Panc1 (cell line): ENCODE measurements around the gene TMEM156. TPM values are rescaled to one million over a fixed set of nuclear protein-coding genes. Genes with fewer than 3 reads are reported as not detected.
A peak's percentile ranks its signal among the peaks of the same experiment; 100 is the strongest.

Experiments used
- ATAC-seq: fragments of 200-7000 bp; cut with Tn5 transposase; 2 replicates; pipeline ENCODE4 v1.9.1; 2020; ENCODE audit warnings: mild to moderate bottlenecking, moderate library complexity
- BruUV-seq: library from RNA; stranded (reverse); fragments of 400-500 nt; replicated peaks from 2 replicates; lab custom pipeline; 2021; lab: Mats Ljungman, UMichigan
- CTCF ChIA-PET: fragments of 300-600 bp; sonication (Branson Sonifier 250); formaldehyde crosslinking; loops from one replicate; lab custom pipeline; 2022; ENCODE audit warnings: antibody characterized with exemption; lab: Charles Lee
- POLR2A ChIA-PET: fragments of 300-600 bp; sonication (Branson Sonifier 250); formaldehyde crosslinking; loops from one replicate; lab custom pipeline; 2022; ENCODE audit warnings: antibody characterized with exemption; lab: Charles Lee
- DNase-seq: peaks from one replicate; pipeline ENCODE4 v3.0.0-alpha.2; 2010; ENCODE audit warnings: low read depth, low spot score
- H3K27ac ChIP-seq: 2 replicates; pipeline ENCODE4 v1.5.1; 2011; ENCODE audit warnings: mild to moderate bottlenecking, low read length, inconsistent platforms
- H3K27me3 ChIP-seq: fragments of 200-500 bp; sonication (Bioruptor generic); 2 replicates; pipeline ENCODE4 v1.6.0; 2014; ENCODE audit warnings: low read length, inconsistent platforms; ENCODE audit not compliant: control insufficient read depth, insufficient read depth
- H3K36me3 ChIP-seq: fragments of 200-500 bp; sonication (Bioruptor generic); 2 replicates; pipeline ENCODE4 v1.5.1; 2014; ENCODE audit warnings: inconsistent platforms, mild to moderate bottlenecking, low read length, moderate library complexity; ENCODE audit not compliant: control insufficient read depth, insufficient read depth
- H3K4me1 ChIP-seq: 2 replicates; pipeline ENCODE4 v1.5.1; 2011; ENCODE audit warnings: inconsistent platforms, mild to moderate bottlenecking, low read length, moderate library complexity; ENCODE audit not compliant: control insufficient read depth, insufficient read depth
- H3K4me3 ChIP-seq, 2 experiments: 2 replicates each; pipeline ENCODE4 v1.5.1; 2011 to 2012; ENCODE audit warnings: low read depth in 2 of 2, low read length in 2 of 2, mild to moderate bottlenecking in 2 of 2, inconsistent platforms in 1 of 2, moderate library complexity in 1 of 2
- H3K9me3 ChIP-seq: fragments of 200-500 bp; sonication (Bioruptor generic); 2 replicates; pipeline ENCODE4 v1.5.1; 2014; ENCODE audit warnings: low read depth, mild to moderate bottlenecking, inconsistent platforms, low read length, moderate library complexity; ENCODE audit not compliant: control insufficient read depth, insufficient read depth
- POLR2AphosphoS5 ChIP-seq: IDR thresholded peaks from 2 replicates; pipeline ENCODE4 v1.6.1; 2012; ENCODE audit warnings: mild to moderate bottlenecking, low read depth, low read length, moderate library complexity
- SIN3A ChIP-seq: IDR thresholded peaks from 2 replicates; pipeline ENCODE4 v1.6.1; 2012; ENCODE audit warnings: low read depth, mild to moderate bottlenecking, low read length, moderate library complexity, borderline replicate concordance; ENCODE audit not compliant: insufficient read depth
- TCF7L2 ChIP-seq: IDR thresholded peaks from 2 replicates; pipeline ENCODE4 v1.6.1; 2011; ENCODE audit warnings: mild to moderate bottlenecking, low read depth, low read length, inconsistent platforms
- in situ Hi-C: cut with HindIII; loops from 2 replicates; pipeline ENCODE4 v1.10.0; 2016; ENCODE audit warnings: low sequenced_read_pairs, low pct_unique_long_range_greater_than_20kb
- intact Hi-C: fragments of 100-400 bp; cut with micrococcal nuclease; formaldehyde crosslinking; loops from one replicate; pipeline ENCODE4 v1.10.0; 2022; ENCODE audit not compliant: unreplicated experiment
- total RNA-seq: library from RNA; stranded (reverse); gene quantifications from one replicate; pipeline ENCODE4 v1.2.1, GENCODE V29; 2021; ENCODE audit not compliant: unreplicated experiment
- TF ChIP-seq, protein P1 (sequence below): fragments of 450-650 bp; IDR thresholded peaks from 2 replicates; pipeline ENCODE4 v1.5.1; 2017; ENCODE audit warnings: mild to moderate bottlenecking
- TF ChIP-seq, protein P2 (sequence below), 2 experiments: IDR thresholded peaks; 2 replicates each; pipeline ENCODE4 v1.6.1; 2011 to 2012; ENCODE audit warnings: low read depth in 2 of 2, control low read depth in 1 of 2, low read length in 1 of 2, mild to moderate bottlenecking in 1 of 2, moderate library complexity in 1 of 2; ENCODE audit not compliant: insufficient read depth in 1 of 2

The TMEM156 gene
- total RNA-seq, 1 experiment from 2014 or later, result 5.8 TPM

DNA sequence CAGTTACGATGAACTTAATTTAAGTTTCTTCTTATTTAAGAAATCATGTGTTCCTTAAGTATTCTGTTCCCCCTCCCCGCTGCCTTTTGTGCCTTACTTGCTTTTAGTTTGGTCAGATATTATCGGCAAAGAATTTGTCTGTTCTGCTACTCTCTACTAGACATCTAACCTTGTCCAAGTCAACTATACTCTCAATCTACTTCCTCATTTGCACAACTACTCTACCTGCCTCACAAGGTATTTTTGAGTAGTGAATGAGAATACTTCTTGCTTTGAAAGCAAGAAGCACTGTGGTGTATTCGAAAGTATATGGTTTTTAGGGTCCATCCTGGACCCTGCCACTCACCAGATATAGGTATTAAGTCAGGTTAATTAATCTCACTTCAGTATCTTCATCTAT is 21.8 kb upstream of the TMEM156 start:
- H3K4me3 ChIP-seq, result no peak overlapping the region
- no peaks in the 10 kb centered on the region for H3K36me3 ChIP-seq
- CTCF ChIA-PET, result no interaction called here
- in situ Hi-C loops (no loop called here), intact Hi-C loops (no loop called here)
- DNase-seq, result no peak
- H3K27me3 ChIP-seq, result no peaks in the 10 kb centered on the region
- H3K4me1 ChIP-seq, result peaks cover 50% of the 10 kb centered on the region
- POLR2A ChIA-PET, result no interaction called here
- H3K9me3 ChIP-seq, result no peaks in the 10 kb centered on the region
- ATAC-seq, result peak; percentile 15; the same call in 1 of the 2 replicates
- H3K27ac ChIP-seq, result peak overlapping the region; percentile 63
- BruUV-seq, result no TSS peak
- TF ChIP-seq TCF7L2, result no peak
- no peak for TF ChIP-seq SIN3A
- TF ChIP-seq, protein P1, sequence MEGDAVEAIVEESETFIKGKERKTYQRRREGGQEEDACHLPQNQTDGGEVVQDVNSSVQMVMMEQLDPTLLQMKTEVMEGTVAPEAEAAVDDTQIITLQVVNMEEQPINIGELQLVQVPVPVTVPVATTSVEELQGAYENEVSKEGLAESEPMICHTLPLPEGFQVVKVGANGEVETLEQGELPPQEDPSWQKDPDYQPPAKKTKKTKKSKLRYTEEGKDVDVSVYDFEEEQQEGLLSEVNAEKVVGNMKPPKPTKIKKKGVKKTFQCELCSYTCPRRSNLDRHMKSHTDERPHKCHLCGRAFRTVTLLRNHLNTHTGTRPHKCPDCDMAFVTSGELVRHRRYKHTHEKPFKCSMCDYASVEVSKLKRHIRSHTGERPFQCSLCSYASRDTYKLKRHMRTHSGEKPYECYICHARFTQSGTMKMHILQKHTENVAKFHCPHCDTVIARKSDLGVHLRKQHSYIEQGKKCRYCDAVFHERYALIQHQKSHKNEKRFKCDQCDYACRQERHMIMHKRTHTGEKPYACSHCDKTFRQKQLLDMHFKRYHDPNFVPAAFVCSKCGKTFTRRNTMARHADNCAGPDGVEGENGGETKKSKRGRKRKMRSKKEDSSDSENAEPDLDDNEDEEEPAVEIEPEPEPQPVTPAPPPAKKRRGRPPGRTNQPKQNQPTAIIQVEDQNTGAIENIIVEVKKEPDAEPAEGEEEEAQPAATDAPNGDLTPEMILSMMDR, result no peak

DNA sequence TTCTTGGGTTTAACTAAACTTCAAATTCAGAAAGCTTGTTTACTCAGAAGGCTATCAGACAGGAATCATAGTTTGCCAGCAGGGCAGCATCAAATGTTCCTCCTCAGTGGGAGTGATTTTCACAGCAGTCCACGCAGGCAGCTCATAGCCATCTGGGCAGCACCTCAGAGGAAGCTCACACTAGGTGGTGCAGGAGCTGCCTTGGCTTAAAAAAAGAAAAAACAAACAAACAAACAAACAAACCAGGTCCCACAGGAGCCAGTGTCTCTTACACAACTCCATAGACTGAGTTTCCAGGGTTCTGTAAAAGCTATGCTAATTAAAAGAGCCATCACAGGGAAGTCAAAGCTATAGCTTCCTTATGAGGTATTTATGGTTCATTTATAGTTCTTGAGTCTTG is 19.3 kb upstream of the TMEM156 start:
- no peaks in the 10 kb centered on the region for H3K27me3 ChIP-seq
- ChIA-PET POLR2A (interaction anchor here (0.6 to 1.1 kb wide), 4 partner anchors 21 to 754 kb away, joined by 3 to 7 read pairs (median 5); no protein-coding TSS in a partner anchor), CTCF (no interaction called here)
- H3K36me3 ChIP-seq, result no peaks in the 10 kb centered on the region
- TF ChIP-seq, protein P1, result no peak
- TF ChIP-seq, protein P2, sequence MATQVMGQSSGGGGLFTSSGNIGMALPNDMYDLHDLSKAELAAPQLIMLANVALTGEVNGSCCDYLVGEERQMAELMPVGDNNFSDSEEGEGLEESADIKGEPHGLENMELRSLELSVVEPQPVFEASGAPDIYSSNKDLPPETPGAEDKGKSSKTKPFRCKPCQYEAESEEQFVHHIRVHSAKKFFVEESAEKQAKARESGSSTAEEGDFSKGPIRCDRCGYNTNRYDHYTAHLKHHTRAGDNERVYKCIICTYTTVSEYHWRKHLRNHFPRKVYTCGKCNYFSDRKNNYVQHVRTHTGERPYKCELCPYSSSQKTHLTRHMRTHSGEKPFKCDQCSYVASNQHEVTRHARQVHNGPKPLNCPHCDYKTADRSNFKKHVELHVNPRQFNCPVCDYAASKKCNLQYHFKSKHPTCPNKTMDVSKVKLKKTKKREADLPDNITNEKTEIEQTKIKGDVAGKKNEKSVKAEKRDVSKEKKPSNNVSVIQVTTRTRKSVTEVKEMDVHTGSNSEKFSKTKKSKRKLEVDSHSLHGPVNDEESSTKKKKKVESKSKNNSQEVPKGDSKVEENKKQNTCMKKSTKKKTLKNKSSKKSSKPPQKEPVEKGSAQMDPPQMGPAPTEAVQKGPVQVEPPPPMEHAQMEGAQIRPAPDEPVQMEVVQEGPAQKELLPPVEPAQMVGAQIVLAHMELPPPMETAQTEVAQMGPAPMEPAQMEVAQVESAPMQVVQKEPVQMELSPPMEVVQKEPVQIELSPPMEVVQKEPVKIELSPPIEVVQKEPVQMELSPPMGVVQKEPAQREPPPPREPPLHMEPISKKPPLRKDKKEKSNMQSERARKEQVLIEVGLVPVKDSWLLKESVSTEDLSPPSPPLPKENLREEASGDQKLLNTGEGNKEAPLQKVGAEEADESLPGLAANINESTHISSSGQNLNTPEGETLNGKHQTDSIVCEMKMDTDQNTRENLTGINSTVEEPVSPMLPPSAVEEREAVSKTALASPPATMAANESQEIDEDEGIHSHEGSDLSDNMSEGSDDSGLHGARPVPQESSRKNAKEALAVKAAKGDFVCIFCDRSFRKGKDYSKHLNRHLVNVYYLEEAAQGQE (IDR thresholded peaks at IDR 0.05; ENCODE audit: insufficient read depth in 1 of 2, low read depth in 2 of 2, low read length in 1 of 2), result no peak
- no peak for TF ChIP-seq POLR2AphosphoS5
- in situ Hi-C loops, result no loop called here
- ATAC-seq (0 out of 2 replicates have a peak, but pooled peaks have one; percentile 11), DNase-seq (no peak)
- peak overlapping the region; percentile 68; the same call in 1 of the 2 replicates for H3K27ac ChIP-seq
- no TSS peak for BruUV-seq
- H3K4me3 ChIP-seq, result no peak overlapping the region
- H3K9me3 ChIP-seq, result no peaks in the 10 kb centered on the region
- peaks cover 63% of the 10 kb centered on the region for H3K4me1 ChIP-seq
- intact Hi-C loops, result no loop called here
